ENCODE measurements around the gene VPS13D. TPM values are rescaled to one million over a fixed set of nuclear protein-coding genes. Genes with fewer than 3 reads are reported as not detected.

Gene VPS13D
- total and polyA plus RNA-seq, 4 donors, result 10.2 to 68.3 (median 12.6) TPM

DNA sequence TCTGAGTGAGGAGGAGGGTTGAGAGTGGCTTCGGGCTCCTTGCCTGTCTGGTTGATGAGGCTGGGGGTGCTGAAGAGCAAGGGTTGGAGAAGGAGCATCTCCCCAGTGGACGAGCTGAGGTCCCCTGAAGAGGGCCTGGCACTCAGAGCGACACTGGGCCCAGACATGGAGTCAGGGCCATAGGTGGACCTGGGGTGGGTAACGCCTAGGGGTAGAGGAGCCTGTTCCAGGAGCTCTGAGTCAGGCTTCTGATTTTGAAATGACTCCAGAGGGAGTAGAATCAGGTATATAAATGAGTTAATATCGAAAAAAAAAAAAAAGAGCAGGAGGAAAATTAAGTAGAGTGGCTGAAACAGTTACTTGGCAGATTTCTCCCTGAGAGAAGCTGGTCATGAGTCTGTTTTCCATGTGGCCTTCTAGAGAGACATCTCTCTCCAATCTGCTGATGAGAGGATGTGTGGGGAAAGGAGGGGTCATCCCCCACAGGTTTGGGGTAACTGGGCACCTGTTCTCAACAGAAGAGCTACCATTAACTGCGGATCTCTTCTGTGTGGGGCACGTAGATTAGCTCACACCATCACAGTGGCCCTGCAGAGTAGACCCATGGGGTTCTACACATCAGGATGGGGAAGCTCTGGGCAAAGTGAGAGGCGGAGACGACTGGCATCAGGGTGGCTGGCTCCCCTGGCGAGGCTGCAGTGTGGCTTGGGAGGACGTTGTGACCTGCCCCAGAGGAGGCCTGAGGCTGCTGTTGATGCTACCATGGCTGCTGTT, 272.7 kb downstream of the VPS13D start (continued):
- TF ChIP-seq, protein P1, sequence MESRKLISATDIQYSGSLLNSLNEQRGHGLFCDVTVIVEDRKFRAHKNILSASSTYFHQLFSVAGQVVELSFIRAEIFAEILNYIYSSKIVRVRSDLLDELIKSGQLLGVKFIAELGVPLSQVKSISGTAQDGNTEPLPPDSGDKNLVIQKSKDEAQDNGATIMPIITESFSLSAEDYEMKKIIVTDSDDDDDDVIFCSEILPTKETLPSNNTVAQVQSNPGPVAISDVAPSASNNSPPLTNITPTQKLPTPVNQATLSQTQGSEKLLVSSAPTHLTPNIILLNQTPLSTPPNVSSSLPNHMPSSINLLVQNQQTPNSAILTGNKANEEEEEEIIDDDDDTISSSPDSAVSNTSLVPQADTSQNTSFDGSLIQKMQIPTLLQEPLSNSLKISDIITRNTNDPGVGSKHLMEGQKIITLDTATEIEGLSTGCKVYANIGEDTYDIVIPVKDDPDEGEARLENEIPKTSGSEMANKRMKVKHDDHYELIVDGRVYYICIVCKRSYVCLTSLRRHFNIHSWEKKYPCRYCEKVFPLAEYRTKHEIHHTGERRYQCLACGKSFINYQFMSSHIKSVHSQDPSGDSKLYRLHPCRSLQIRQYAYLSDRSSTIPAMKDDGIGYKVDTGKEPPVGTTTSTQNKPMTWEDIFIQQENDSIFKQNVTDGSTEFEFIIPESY (IDR thresholded peaks at IDR 0.05), result no peak
- TF ChIP-seq GABPA (IDR thresholded peaks at IDR 0.05 in 1 of 2, conservative IDR thresholded peaks at IDR 0.05 in 1 of 2) (no peak), SP1 (IDR thresholded peaks at IDR 0.05) (no peak), HNF4G (IDR thresholded peaks at IDR 0.05) (no peak), HNF4A (conservative IDR thresholded peaks at IDR 0.05) (no peak), JUND (IDR thresholded peaks at IDR 0.05) (no peak), YY1 (IDR thresholded peaks at IDR 0.05) (no peak), EGR1 (IDR thresholded peaks at IDR 0.05; ENCODE audit: low read depth in 2 of 2) (no peak)
- TF ChIP-seq, protein P2, sequence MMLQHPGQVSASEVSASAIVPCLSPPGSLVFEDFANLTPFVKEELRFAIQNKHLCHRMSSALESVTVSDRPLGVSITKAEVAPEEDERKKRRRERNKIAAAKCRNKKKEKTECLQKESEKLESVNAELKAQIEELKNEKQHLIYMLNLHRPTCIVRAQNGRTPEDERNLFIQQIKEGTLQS (IDR thresholded peaks at IDR 0.05), result no peak

DNA sequence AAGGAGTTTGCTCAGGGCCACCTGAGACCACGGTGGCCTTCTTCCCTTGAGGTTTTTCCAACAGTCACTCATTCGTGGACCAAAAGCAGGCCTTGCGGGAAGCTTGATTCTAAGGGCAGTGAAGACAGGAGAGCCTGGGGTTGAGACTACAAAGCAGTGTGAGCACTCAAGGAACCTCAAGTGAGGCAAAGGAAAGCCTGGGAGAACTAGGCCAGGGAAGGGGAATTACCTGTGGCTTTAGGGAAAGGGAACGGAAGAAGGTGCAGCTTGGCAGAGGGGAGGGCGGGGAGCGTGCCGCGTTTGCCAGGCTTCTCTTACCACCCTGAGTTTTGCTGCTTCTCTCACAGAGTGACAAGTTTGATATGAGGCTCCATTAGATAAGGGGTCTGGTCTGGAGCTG, 273.9 kb downstream of the VPS13D start:
- H3K27ac ChIP-seq (ENCODE audit: low read depth in 1 of 2, low read length in 2 of 2), result no peak overlapping the region
- TF ChIP-seq, protein P2 (IDR thresholded peaks at IDR 0.05), result no peak
- TF ChIP-seq RXRA (IDR thresholded peaks at IDR 0.05) (no peak), RAD21 (IDR thresholded peaks at IDR 0.05) (no peak), YY1 (IDR thresholded peaks at IDR 0.05) (no peak), HNF4G (IDR thresholded peaks at IDR 0.05) (no peak)
- WGBS, result 96% methylated on average over 8 of the region's 8 CpGs

DNA sequence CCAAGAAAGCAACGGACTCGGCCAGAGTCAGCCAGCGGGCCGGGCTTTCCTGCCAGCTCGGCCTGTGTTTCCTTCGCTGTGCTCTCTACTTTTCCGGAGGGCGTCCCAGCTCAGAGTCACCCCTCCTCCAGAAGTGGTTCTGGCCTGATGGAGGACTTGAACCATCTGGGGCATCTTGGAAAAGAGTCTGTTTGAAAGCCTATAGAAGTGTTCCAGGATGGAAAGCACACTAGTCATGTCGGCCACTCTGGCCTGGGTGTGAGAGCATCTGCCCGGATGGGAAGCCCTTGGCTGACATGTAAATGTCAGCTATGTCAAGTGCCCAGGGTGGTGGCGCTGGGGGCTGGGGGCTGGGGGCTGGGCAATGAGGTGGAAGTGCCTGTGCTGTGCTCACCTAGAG, 274.8 kb downstream of the VPS13D start:
- WGBS, result 96% methylated on average over 11 of the region's 11 CpGs
- Histone ChIP-seq H3K4me1 (ENCODE audit: control insufficient read depth in 4 of 4, insufficient read depth in 4 of 4, low read length in 3 of 4) (no peaks in the 10 kb centered on the region), H3K27ac (ENCODE audit: low read depth in 1 of 2, low read length in 2 of 2) (no peak overlapping the region), H3K9ac (ENCODE audit: low read depth in 1 of 2, low read length in 2 of 2) (no peak overlapping the region), H3K9me3 (ENCODE audit: control insufficient read depth in 4 of 4, low read length in 3 of 4) (no peaks in the 10 kb centered on the region), H3K27me3 (ENCODE audit: control insufficient read depth in 4 of 4, insufficient read depth in 4 of 4, low read length in 3 of 4) (no peaks in the 10 kb centered on the region), H3K4me3 (ENCODE audit: low read depth in 1 of 3, low read length in 3 of 3) (no peak overlapping the region), H3K36me3 (ENCODE audit: control insufficient read depth in 4 of 4, insufficient read depth in 3 of 4, low read depth in 1 of 4, low read length in 3 of 4) (peaks cover 6 to 19% (median 9%) of the 10 kb centered on the region in 4 donors)
- DNase-seq (ENCODE audit: low spot score), result no peak
- no peak for TF ChIP-seq NR2F2 (IDR thresholded peaks at IDR 0.05)
- no peak for TF ChIP-seq HNF4A (conservative IDR thresholded peaks at IDR 0.05)
- no peak for TF ChIP-seq TAF1 (conservative IDR thresholded peaks at IDR 0.05)

More for the DNA sequence above, 273.9 kb downstream of the VPS13D start:
- H3K9ac ChIP-seq (ENCODE audit: low read depth in 1 of 2, low read length in 2 of 2), result no peak overlapping the region
- no peak for DNase-seq (ENCODE audit: low spot score)
- no peaks in the 10 kb centered on the region for H3K27me3 ChIP-seq (ENCODE audit: control insufficient read depth in 4 of 4, insufficient read depth in 4 of 4, low read length in 3 of 4)
- H3K4me3 ChIP-seq (ENCODE audit: low read depth in 1 of 3, low read length in 3 of 3), result no peak overlapping the region
- H3K9me3 ChIP-seq (ENCODE audit: control insufficient read depth in 4 of 4, low read length in 3 of 4), result no peaks in the 10 kb centered on the region
- peaks cover 4 to 22% (median 8%) of the 10 kb centered on the region in 4 donors for H3K36me3 ChIP-seq (ENCODE audit: control insufficient read depth in 4 of 4, insufficient read depth in 3 of 4, low read depth in 1 of 4, low read length in 3 of 4)
- no peaks in the 10 kb centered on the region for H3K4me1 ChIP-seq (ENCODE audit: control insufficient read depth in 4 of 4, insufficient read depth in 4 of 4, low read length in 3 of 4)

DNA sequence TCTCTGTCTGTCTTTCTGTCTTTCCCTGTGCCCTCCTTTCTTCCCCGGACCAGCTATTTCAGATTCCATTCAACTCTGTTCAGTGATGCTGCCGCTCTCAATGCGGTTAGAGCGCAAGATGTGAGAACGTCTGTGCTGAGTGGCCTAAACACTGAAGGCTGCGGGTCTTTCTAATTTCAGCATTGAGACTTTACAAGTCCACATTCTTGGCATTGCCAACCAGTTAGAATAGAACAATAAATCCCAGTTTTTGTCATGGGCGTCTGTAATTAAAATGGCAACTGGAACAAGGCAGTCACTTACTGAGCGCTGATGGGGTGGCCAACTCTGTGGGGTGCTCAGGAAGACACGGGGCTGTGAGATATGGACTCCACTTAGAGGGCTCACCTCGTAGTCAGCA, 275.4 kb downstream of the VPS13D start:
- Histone ChIP-seq H3K27me3 (ENCODE audit: control insufficient read depth in 4 of 4, insufficient read depth in 4 of 4, low read length in 3 of 4) (no peaks in the 10 kb centered on the region), H3K4me3 (ENCODE audit: low read depth in 1 of 3, low read length in 3 of 3) (no peak overlapping the region), H3K4me1 (ENCODE audit: control insufficient read depth in 4 of 4, insufficient read depth in 4 of 4, low read length in 3 of 4) (no peaks in the 10 kb centered on the region), H3K9me3 (ENCODE audit: control insufficient read depth in 4 of 4, low read length in 3 of 4) (no peaks in the 10 kb centered on the region), H3K27ac (ENCODE audit: low read depth in 1 of 2, low read length in 2 of 2) (no peak overlapping the region), H3K36me3 (ENCODE audit: control insufficient read depth in 4 of 4, insufficient read depth in 3 of 4, low read depth in 1 of 4, low read length in 3 of 4) (peaks cover 6 to 18% (median 9%) of the 10 kb centered on the region in 4 donors), H3K9ac (ENCODE audit: low read depth in 1 of 2, low read length in 2 of 2) (no peak overlapping the region)
- DNase-seq (ENCODE audit: low spot score), result no peak
- 96% methylated on average over 10 of the region's 10 CpGs for WGBS
- no peak for TF ChIP-seq JUND (IDR thresholded peaks at IDR 0.05)
- no peak for TF ChIP-seq YY1 (IDR thresholded peaks at IDR 0.05)
- TF ChIP-seq, protein P2 (IDR thresholded peaks at IDR 0.05), result no peak
- no peak for TF ChIP-seq FOXA2 (IDR thresholded peaks at IDR 0.05)
- no peak for TF ChIP-seq EGR1 (IDR thresholded peaks at IDR 0.05; ENCODE audit: low read depth in 2 of 2)
- no peak for TF ChIP-seq NR2F2 (IDR thresholded peaks at IDR 0.05)
- TF ChIP-seq TAF1 (conservative IDR thresholded peaks at IDR 0.05), result no peak
- TF ChIP-seq, protein P3, sequence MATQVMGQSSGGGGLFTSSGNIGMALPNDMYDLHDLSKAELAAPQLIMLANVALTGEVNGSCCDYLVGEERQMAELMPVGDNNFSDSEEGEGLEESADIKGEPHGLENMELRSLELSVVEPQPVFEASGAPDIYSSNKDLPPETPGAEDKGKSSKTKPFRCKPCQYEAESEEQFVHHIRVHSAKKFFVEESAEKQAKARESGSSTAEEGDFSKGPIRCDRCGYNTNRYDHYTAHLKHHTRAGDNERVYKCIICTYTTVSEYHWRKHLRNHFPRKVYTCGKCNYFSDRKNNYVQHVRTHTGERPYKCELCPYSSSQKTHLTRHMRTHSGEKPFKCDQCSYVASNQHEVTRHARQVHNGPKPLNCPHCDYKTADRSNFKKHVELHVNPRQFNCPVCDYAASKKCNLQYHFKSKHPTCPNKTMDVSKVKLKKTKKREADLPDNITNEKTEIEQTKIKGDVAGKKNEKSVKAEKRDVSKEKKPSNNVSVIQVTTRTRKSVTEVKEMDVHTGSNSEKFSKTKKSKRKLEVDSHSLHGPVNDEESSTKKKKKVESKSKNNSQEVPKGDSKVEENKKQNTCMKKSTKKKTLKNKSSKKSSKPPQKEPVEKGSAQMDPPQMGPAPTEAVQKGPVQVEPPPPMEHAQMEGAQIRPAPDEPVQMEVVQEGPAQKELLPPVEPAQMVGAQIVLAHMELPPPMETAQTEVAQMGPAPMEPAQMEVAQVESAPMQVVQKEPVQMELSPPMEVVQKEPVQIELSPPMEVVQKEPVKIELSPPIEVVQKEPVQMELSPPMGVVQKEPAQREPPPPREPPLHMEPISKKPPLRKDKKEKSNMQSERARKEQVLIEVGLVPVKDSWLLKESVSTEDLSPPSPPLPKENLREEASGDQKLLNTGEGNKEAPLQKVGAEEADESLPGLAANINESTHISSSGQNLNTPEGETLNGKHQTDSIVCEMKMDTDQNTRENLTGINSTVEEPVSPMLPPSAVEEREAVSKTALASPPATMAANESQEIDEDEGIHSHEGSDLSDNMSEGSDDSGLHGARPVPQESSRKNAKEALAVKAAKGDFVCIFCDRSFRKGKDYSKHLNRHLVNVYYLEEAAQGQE (IDR thresholded peaks at IDR 0.05), result no peak
- no peak for TF ChIP-seq HNF4A (conservative IDR thresholded peaks at IDR 0.05)
- no peak for TF ChIP-seq FOXA1 (IDR thresholded peaks at IDR 0.05)
- TF ChIP-seq GABPA (IDR thresholded peaks at IDR 0.05 in 1 of 2, conservative IDR thresholded peaks at IDR 0.05 in 1 of 2), result no peak
- no peak for TF ChIP-seq RAD21 (IDR thresholded peaks at IDR 0.05)
- no peak for TF ChIP-seq RXRA (IDR thresholded peaks at IDR 0.05)

All from liver (tissue), 9 donors.